Liver (tissue), 9 donors: Measurements from ENCODE around the gene CHDH. TPM values are rescaled to one million over a fixed set of nuclear protein-coding genes. Genes with fewer than 3 reads are reported as not detected.

Experiments
- DNase-seq: peaks from one replicate; pipeline ENCODE4 v3.0.0-alpha.2; 2017; ENCODE audit warnings: low spot score
- H3K27ac ChIP-seq, 2 donors: one replicate each; pipeline ENCODE4 v1.7.0; 2013; ENCODE audit warnings: inconsistent platforms in 2 of 2, low read length in 2 of 2, control low read depth in 1 of 2, low read depth in 1 of 2, mild to moderate bottlenecking in 1 of 2
- H3K27me3 ChIP-seq, 4 donors: one replicate each; pipeline versions ENCODE4 v1.6.1 to v1.7.0; 2013; ENCODE audit warnings: low read length in 3 of 4, inconsistent platforms in 1 of 4, mild to moderate bottlenecking in 1 of 4, moderate library complexity in 1 of 4; ENCODE audit not compliant: control insufficient read depth in 4 of 4, insufficient read depth in 4 of 4
- H3K36me3 ChIP-seq, 4 donors: one replicate each; pipeline versions ENCODE4 v1.6.1 to v1.7.0; 2013; ENCODE audit warnings: low read length in 3 of 4, mild to moderate bottlenecking in 3 of 4, low read depth in 1 of 4, moderate library complexity in 1 of 4; ENCODE audit not compliant: control insufficient read depth in 4 of 4, insufficient read depth in 3 of 4
- H3K4me1 ChIP-seq, 4 donors: one replicate each; pipeline versions ENCODE4 v1.6.1 to v1.7.0; 2013; ENCODE audit warnings: low read length in 3 of 4, mild to moderate bottlenecking in 3 of 4, moderate library complexity in 1 of 4; ENCODE audit not compliant: control insufficient read depth in 4 of 4, insufficient read depth in 4 of 4
- H3K4me3 ChIP-seq, 3 donors: one replicate each; pipeline versions ENCODE4 v1.6.1 to v1.7.0; 2013; ENCODE audit warnings: low read length in 3 of 3, control low read depth in 1 of 3, low read depth in 1 of 3, mild to moderate bottlenecking in 1 of 3
- H3K9ac ChIP-seq, 2 donors: one replicate each; pipeline ENCODE4 v1.7.0; 2013; ENCODE audit warnings: low read length in 2 of 2, mild to moderate bottlenecking in 2 of 2, moderate library complexity in 2 of 2, control low read depth in 1 of 2, low read depth in 1 of 2
- H3K9me3 ChIP-seq, 4 donors: one replicate each; pipeline versions ENCODE4 v1.6.1 to v1.7.0; 2013; ENCODE audit warnings: low read length in 3 of 4; ENCODE audit not compliant: control insufficient read depth in 4 of 4
- ATF3 ChIP-seq: IDR thresholded peaks from 2 replicates; pipeline ENCODE4 v1.6.1; 2016; ENCODE audit warnings: antibody characterized with exemption
- CTCF ChIP-seq: fragments of 150-350 bp; IDR thresholded peaks from 2 replicates; pipeline ENCODE4 v1.5.1; 2017; ENCODE audit warnings: improper control_type of control experiment, low read depth, low read length; ENCODE audit not compliant: missing input control
- EGR1 ChIP-seq, 2 donors: IDR thresholded peaks; 2 replicates each; pipeline ENCODE4 v1.6.1; 2016 to 2018; ENCODE audit warnings: antibody characterized with exemption in 2 of 2, low read depth in 2 of 2
- FOXA1 ChIP-seq: IDR thresholded peaks from 2 replicates; pipeline ENCODE4 v1.6.1; 2016; ENCODE audit warnings: antibody characterized with exemption
- FOXA2 ChIP-seq: IDR thresholded peaks from 2 replicates; pipeline ENCODE4 v1.6.1; 2016; ENCODE audit warnings: antibody characterized with exemption
- GABPA ChIP-seq, 2 donors: IDR thresholded peaks in 1 of 2; conservative IDR thresholded peaks in 1 of 2; 2 replicates each; pipeline ENCODE4 v1.6.1; 2016; ENCODE audit warnings: antibody characterized with exemption in 2 of 2, mild to moderate bottlenecking in 1 of 2, moderate library complexity in 1 of 2
- HNF4A ChIP-seq, 2 donors: conservative IDR thresholded peaks; 2 replicates each; pipeline ENCODE4 v1.6.1; 2016; ENCODE audit warnings: antibody characterized with exemption in 2 of 2, mild to moderate bottlenecking in 2 of 2
- HNF4G ChIP-seq: IDR thresholded peaks from 2 replicates; pipeline ENCODE4 v1.6.1; 2016; ENCODE audit warnings: antibody characterized with exemption
- JUND ChIP-seq, 2 donors: IDR thresholded peaks; 2 replicates each; pipeline ENCODE4 v1.6.1; 2016; ENCODE audit warnings: antibody characterized with exemption in 2 of 2
- MAX ChIP-seq: IDR thresholded peaks from 2 replicates; pipeline ENCODE4 v1.6.1; 2016; ENCODE audit warnings: antibody characterized with exemption
- NR2F2 ChIP-seq: IDR thresholded peaks from 2 replicates; pipeline ENCODE4 v1.6.1; 2016; ENCODE audit warnings: antibody characterized with exemption
- RAD21 ChIP-seq, 2 donors: IDR thresholded peaks; 2 replicates each; pipeline ENCODE4 v1.6.1; 2016; ENCODE audit warnings: antibody characterized with exemption in 2 of 2, mild to moderate bottlenecking in 2 of 2
- REST ChIP-seq: IDR thresholded peaks from 2 replicates; pipeline ENCODE4 v1.6.1; 2016; ENCODE audit warnings: antibody characterized with exemption, mild to moderate bottlenecking
- RXRA ChIP-seq, 2 donors: IDR thresholded peaks; 2 replicates each; pipeline ENCODE4 v1.6.1; 2017 to 2018; ENCODE audit warnings: antibody characterized with exemption in 2 of 2, mild to moderate bottlenecking in 1 of 2
- SP1 ChIP-seq: IDR thresholded peaks from 2 replicates; pipeline ENCODE4 v1.6.1; 2018; ENCODE audit warnings: antibody characterized with exemption, mild to moderate bottlenecking
- TAF1 ChIP-seq: conservative IDR thresholded peaks from 2 replicates; pipeline ENCODE4 v1.6.1; 2016; ENCODE audit warnings: antibody characterized with exemption, mild to moderate bottlenecking
- YY1 ChIP-seq: IDR thresholded peaks from 2 replicates; pipeline ENCODE4 v1.6.1; 2016; ENCODE audit warnings: antibody characterized with exemption, mild to moderate bottlenecking
- WGBS: extraction: QIAGEN DNeasy Blood & Tissue Kit; methylation state at CpG from one replicate; pipeline ENCODE4 v1.1.7; 2013; 5-methylcytosine and 5-hydroxymethylcytosine counted together
- polyA plus RNA-seq, 2 donors: library from polyadenylated mRNA; stranded (reverse) in 1 of 2; unstranded in 1 of 2; fragments of 200-250 nt in 1 of 2; fragments of >200 nt in 1 of 2; fragmentation: Nextera tagmentation in 1 of 2; extraction: Ambion mirVana in 1 of 2; gene quantifications; one replicate each; pipeline versions ENCODE4 v1.2.1 to v1.2.3, GENCODE V29; 2013 to 2015
- total RNA-seq, 2 donors: library from RNA; depleted of rRNA; stranded (reverse); fragments of >200 nt; gene quantifications; one replicate each; pipeline ENCODE4 v1.2.3, GENCODE V29; 2014
- donor health status: healthy.
- donor health status: healthy.
- donor health status: healthy.
- donor health status: healthy.
- donor health status: healthy.

CHDH gene
- total and polyA plus RNA-seq, 4 donors = 9.1 to 34.0 (median 21.2) TPM

- Histone ChIP-seq H3K9ac (no peak overlapping the region), H3K27ac (no peak overlapping the region), H3K36me3 (peaks cover 9 to 45% (median 40%) of the 10 kb centered on the region in 4 donors), H3K9me3 (no peaks in the 10 kb centered on the region), H3K27me3 (no peaks in the 10 kb centered on the region), H3K4me3 (no peak overlapping the region), H3K4me1 (peaks cover 0 to 6% (median 1%) of the 10 kb centered on the region in 4 donors)
- TF ChIP-seq EGR1 (IDR thresholded peaks at IDR 0.05; ENCODE audit: low read depth in 2 of 2) = no peak
- no peak for TF ChIP-seq ATF3
- TF ChIP-seq RAD21 (IDR thresholded peaks at IDR 0.05) = no peak
- TF ChIP-seq TAF1 = no peak
- TF ChIP-seq YY1 = no peak
- no peak for TF ChIP-seq MAX
- TF ChIP-seq SP1 = no peak
- no peak for TF ChIP-seq REST
- TF ChIP-seq FOXA1 = no peak
- no peak for TF ChIP-seq JUND (IDR thresholded peaks at IDR 0.05)
- TF ChIP-seq RXRA (IDR thresholded peaks at IDR 0.05) = no peak
- no peak for TF ChIP-seq FOXA2
- no peak for TF ChIP-seq HNF4A (conservative IDR thresholded peaks at IDR 0.05)
- TF ChIP-seq HNF4G = no peak
- no peak for TF ChIP-seq NR2F2
- TF ChIP-seq GABPA (IDR thresholded peaks at IDR 0.05 in 1 of 2, conservative IDR thresholded peaks at IDR 0.05 in 1 of 2) = no peak
- DNase-seq = no peak
- WGBS = 90% methylated on average over 5 of the region's 5 CpGs
These were observed 19.7 kb upstream of the CHDH start for GRCh38 chr3:53865732-53866499.

GRCh38 chr3:53863145-53863544 lies 16.9 kb upstream of the CHDH start:
- TF ChIP-seq RAD21 (IDR thresholded peaks at IDR 0.05) (no peak), REST (no peak), SP1 (no peak), FOXA2 (no peak), ATF3 (no peak), CTCF (no peak), GABPA (IDR thresholded peaks at IDR 0.05 in 1 of 2, conservative IDR thresholded peaks at IDR 0.05 in 1 of 2) (no peak), RXRA (IDR thresholded peaks at IDR 0.05) (no peak), NR2F2 (no peak)
- H3K4me1 ChIP-seq = peaks cover 1 to 12% (median 3%) of the 10 kb centered on the region in 4 donors
- no peak overlapping the region for H3K27ac ChIP-seq
- no peaks in the 10 kb centered on the region for H3K27me3 ChIP-seq
- WGBS = 47% methylated on average over 1 of the region's 1 CpG
- no peak overlapping the region for H3K4me3 ChIP-seq
- no peak for DNase-seq
- no peaks in the 10 kb centered on the region for H3K9me3 ChIP-seq
- peaks cover 7 to 36% (median 29%) of the 10 kb centered on the region in 4 donors for H3K36me3 ChIP-seq
- H3K9ac ChIP-seq = no peak overlapping the region
